Suppressor macrophage (primary cell): Measurements from ENCODE around the gene ZG16B.

Experiments
- DNase-seq, 4 experiments: peaks; one replicate each; pipeline ENCODE4 v3.0.0-alpha.2; 2020 to 2022

Gene ZG16B

DNA sequence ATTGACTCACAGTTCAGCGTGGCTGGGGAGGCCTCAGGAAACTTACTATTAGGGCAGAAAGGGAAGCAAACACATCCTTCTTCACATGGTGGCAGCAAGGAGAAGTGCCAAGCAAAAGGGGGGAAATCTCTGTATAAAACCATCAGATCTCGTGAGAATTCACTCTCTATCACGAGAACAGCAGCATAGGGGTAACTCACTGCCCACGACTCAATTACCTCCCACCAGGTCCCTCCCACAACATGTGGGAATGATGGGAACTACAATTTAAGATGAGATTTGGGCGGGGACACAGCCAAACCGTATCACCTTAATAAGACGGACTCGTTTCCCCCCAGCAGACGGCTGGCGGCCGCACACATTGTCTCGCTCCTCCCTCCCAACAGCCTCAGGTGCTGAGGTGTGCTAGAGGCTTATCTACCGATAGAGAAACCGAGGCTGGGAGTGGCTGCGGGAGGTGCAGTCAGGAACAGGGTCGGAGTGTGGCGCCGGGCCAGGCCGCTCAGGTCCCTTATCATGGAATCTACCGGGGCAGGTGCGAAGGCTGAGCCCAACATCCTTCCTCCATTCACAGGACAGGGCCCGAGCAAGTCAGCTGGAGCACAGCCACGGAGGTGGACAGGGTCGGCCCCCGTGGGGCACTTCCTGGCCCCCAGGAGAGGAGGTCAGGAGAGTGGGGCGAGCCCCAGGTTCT is 4.9 kb upstream of the ZG16B start:
- no peak for DNase-seq

DNA sequence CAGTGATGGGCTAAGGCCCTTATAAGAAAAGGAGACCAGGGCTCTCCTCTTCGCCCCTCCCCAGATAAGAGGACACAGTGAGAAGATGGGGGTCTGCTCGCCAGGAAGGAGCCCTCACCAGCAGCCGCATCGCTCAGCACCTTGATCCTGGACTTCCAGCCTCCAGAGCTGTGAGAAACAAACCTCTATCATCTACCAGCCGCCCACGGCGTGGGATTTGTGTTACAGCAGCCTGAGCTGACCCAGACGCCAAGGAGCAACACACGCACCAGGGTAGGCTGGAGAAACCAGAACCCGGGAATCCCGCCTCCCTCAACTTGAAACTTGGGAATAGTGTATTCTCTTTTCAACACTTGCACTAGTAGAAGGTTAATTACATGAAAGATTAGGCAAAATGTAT is 4.2 kb upstream of the ZG16B start:
- no peak for DNase-seq

DNA sequence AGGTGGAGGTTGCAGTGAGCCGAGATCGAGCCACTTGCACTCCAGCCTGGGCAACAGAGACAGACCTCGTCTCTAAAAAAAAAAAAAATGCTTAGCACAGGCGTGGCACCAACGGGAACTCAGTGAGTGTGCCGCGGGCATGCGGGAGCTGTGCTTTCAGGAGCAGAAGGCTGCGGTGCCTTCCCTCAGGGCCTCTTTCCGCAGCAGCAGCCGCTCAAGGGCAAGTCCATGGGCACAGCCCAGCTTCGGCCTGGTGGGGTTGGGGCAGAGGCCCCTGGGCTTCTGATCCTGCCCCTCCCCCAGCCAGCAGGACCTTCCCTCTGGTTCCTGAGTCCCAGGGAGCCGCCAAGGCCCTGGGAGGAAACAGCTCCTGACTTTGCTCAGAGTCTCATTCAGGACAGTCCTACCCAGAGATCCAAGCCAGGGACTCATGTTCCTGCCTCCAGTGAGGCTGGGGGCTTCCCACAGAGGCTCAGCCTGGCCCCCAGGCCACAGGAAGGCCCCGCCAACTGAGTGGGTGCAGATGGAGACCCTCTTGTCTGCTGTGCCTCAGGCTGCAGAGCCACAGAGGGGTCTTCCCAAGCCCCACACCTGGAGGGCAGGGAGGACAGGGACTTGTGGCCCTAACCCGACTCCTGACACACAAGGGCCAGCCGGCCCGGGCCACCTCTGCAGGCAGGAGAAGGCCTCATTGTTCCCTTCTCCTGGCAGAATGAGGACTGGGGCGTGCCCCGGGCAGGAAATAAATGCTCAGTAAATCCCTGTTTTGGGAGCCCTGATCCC is 3.3 kb upstream of the ZG16B start:
- no peak for DNase-seq

DNA sequence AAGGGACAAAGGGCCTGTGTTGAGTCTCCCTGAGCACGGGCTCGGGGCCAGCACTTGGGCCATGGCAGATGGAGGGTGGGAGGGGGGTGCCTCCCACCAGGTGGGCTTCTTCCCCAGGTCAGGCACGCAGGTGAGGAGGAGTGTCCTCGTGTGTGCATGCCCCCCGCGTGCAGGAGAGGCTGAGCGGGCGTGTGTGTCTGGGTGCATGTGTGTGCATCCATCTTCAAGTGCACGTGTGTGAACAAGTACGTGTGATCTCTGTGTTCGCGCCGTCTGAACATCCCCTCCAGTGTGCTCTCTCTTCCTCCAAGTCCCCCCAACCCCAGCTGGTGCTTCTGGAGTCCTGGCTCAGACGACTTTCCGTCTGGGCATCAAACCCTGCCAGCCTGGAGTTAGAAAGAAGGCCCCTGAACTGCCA is 2.7 kb upstream of the ZG16B start:
- no peak for DNase-seq

DNA sequence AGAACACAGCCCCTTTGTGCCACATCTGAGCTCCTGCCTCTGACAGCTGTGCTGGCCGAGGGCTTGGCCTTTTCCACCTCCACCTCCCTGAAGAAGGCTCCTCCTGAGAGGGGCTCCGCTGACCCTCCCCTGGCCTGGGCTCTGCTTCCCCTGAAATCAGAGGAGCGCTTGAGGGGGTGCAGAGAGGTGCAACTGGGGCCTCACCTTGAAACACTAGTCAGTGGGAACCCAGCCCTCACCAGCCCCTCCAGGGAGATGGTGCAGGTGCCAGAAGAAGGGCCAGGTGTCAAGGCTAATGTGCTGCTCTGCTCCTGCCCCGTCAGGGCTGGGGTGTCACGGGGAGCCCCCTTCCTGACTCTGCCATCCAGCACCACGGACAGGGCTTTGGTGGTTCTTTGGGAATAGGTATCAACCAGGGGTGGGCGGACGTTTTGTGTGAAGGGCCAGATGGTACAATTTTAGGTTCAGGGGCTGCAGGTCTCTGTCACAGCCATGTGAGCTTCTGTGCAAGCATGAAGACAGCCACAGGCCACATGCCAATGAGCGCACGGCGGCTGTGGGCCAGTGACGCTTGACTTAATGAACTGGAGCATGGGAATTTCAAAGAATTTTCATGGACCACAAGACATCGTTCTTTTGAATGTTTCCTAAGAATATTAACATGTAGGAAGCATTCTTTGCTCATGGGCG is 2.1 kb upstream of the ZG16B start:
- DNase-seq: no peak

DNA sequence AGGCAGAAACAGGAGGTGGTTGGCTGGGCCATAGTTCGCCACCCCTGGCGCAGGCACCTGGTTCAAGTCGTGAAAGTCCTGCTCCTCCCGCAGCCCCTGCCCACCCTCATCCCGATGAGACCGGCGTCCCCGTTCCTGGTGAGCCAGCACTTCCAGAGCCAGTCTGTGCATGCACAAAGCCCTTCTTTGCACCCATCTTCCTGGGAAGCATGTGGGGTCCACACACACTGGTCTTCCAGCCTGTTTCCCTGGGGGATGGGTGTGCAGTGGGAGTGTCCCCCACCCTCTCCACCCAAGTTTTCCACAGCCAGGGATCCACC is 1.6 kb upstream of the ZG16B start:
- DNase-seq: no peak

DNA sequence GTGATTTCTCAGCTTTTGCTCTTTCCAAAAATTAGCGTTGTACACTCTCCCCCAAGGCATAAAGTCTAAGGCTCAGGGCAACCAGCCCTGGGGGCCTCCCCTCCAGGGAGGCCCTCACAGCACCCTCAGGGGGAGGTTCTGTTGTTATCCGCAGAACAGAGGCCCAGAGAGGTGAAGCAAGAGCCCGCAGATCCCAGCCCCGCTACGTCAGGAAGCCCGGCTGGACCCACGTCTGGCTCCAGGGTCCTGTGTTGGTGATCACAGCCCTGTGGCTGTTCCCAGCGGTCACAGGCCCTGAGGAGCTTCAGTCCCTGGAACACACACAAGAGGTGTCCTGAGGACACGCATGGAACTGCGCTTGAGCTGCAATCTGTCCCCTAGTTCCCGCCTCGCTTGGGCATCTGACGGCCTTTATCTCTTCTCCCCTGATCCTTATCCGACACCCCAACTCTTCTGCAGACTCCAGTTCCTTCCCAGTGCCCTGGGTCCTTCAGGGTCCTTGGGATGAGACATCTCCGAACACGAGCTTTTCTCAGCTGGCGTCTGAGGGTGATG is 1.1 kb upstream of the ZG16B start:
- DNase-seq: no peak

DNA sequence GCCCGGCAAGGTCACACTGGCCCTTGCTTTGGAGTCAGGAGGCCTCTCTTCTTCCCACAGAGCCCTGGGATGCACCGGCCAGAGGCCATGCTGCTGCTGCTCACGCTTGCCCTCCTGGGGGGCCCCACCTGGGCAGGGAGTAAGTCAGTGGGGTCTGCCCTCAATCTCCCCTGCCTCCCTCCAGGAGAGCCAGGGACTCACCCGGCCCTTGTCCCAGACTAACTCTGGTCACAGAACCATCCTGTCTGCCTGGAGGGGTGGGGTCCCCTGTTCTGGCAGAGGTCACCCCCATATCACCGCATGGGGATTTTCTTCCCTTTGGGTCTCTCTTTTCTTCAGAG is 222 bp downstream of the ZG16B start:
- no peak for DNase-seq

DNA sequence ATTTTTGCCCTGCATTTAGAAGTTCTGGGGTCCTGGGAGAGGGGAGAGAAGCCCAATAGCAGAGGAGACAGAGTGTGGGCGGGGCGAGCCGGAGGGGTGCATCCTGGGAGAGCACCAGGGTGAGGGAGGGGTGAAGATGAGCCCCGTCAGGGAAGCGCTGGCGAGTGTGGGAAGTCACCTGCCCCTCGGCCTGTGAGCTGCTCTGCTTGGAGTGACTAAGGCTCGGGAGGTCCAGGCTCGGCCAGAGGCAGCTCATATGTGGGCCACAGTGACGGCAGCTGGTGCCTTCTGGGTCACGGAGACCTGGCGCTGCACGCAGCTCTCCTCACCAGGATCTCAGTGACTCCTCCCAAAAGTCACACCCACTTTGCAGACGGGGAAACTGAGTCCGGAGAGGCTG is 1.1 kb downstream of the ZG16B start:
- no peak for DNase-seq

DNA sequence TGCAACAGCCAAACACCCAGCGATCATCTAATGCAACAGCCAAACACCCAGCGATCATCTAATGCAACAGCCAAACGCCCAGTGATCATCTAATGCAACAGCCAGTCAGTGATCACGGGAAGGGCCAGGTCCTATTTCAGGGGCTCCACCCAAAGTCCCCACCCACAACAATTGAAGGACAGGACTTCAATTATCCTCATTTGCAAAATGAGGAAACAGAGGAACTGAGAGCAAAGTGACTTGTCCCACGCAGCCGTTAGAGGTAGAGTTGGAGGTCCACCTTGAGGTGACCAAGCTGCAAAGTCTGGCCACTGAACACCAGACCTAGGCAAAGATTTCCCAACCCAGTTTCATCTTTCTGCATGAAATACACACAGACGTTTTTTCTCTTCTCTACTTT is 3.7 kb downstream of the ZG16B start:
- DNase-seq: peak in 3 of 4 experiments; percentile 22 to 39 (median 37)

DNA sequence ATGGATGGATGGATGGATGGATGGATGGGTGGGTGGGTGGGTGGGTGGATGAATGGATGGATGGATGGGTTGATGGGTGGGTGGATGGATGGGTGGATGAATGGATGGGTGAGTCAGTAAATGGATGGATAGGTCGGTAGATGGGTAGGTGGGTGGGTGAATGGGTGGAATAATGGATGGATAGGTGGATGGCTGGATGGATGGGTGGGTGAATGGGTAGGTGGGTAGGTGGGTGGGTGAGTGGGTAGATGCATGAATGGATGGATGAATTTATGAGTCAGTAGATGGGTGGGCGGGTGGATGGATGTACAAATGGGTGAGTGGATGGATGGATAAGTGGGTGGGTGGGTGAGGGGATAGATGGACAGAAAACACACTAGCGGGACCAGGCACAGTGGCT is 4.9 kb downstream of the ZG16B start:
- DNase-seq: no peak

DNA sequence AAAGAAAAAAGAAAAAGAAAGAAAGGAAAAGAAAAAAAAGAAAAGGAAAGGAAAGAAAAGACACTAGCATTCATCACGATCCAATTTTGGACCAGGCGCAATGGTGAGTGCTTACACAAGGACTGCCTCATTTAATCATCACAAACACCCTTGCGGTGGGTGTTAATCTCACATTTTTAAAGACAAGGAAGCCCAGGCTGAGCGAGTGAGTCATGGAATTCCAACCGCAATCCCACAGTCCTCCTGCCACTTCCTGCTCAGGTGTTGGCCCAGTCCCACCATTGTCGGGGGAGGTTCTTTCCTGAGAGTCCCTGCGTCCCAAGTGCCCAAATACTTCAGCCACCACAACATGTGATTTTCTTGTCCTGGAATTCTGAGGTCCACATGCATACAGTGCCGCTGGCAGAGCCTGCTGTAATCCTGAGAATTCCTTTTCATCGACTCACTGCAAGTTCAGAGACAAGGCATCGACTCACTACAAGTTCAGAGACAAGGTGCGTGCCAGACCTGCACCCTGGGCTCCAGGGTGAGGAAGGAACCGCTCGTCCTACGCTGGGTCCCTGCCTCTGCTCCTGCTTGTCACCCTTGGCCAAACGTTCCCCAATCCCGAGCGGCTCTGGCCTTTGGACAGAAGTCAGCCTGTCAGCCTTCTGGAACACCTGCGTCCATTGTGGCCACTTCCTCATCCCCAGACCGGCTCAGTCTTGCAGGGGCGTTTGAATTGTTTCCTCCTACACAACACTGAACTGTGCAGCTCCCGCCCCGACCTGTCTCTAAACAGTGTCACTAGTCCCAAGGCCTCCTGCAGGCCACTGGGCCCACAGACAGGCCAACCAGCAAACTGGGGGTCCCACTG is 5.8 kb downstream of the ZG16B start:
- DNase-seq: peak in 3 of 4 experiments; percentile 35 to 49 (median 43)

DNA sequence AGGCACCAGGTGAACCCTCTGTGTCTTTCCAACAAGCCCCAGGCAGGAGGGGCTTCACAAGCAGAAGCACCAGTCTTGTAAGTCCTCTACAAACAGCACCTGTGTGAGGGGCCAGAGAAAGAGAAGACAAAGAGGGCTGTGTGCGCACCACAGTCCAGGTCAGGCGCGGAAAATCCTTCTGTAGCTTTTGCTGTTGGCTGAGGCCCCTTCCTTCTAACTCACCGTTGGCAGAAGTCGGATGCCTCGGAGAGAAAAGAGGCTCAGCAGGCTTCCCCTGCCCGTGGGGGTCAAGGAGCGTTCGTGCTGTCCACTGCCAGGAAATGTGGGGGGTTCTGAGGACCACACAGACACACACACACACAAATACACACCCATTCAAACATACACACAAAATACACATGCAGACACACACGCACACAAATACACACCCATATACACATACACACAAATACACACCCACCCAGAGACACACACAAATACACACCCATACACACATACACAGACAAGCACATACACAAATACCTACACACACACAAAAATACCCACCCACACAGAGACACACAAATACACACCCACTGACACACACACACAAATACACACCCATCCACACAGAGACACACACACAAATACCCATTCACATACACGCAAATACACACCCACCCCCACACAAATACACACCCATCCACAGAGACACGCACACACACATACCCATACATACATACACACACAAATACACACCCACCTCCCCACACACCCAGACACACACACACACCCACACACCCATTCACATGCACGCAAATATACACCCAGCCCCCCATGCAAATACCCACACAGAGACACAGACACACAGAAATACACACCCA is 6.8 kb downstream of the ZG16B start:
- DNase-seq: no peak

DNA sequence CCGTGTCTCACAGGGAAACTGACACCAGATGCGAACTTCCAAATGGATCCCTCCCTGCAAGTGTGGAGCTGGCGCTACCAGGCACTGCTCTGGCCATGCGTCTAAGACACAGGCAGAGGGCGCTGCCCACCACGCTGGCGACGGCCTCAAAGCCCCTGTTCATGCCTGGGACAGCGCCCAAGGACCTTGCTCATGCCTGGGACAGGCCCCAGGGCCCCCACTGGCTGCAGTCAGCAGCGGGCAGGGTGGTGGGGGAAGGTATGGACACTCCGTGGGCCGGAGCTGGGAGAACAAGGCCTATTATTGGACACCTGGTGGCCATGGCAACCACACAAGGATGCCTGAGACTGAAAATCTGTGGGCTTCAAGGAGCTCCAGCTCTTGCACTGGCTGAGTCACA is 8.8 kb downstream of the ZG16B start:
- peak; percentile 79 to 92 (median 86) for DNase-seq

DNA sequence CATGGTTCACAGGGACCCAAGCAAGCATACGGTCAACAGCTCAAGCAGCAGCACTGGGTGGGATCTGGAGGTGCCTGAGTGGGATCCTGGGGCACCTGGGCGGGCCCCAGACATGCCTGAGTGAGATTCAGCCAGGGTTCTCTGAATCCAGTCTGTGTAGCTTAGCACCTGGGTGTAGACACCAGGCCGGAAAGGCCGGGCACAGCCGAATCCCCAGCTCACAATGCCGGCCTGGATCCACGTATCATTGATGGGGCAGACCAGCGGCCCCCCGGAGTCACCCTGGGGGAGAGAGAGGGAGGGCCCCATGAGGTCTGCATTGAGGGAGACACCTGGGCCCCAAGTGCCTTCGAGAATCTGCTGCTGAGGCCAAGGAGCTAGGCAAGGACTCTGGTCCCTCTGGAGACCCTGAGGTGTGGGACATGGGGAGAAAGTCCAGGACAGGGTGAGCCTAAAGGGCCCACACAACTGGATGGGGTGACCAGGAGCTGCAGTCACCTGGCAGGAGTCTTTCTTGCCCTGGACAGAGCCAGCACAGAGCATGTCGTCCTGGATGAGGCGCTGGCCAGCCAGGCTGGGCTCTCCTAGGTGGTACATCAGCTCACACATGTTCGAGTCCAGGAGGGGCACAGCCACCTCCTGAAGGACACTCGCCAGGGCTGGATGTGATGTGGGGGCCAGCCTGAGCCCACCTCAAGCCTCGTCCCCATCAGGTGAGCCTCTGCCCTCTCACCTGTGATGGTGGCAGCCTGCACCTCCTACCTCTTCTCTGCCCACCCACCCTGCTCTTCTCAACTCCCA is 9.7 kb downstream of the ZG16B start:
- no peak for DNase-seq

DNA sequence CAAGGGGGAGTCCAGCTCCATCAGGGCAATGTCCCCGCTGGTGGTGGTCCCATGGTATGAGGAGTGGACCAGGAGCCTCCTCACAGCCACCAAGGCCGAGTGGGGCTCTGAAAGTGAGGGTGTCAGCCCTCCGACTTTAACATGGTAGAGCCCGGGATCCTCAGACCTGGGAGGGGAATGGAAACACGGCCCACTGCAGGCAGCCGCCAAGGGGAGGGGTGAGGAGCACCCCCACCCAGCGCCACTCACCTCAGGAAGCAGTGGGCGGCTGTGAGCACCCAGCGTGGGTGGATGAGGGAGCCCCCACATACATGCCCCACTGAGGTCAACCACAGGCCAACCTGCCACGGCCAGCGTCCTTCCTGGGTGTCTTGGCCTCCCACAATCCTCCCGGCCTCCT is 10.8 kb downstream of the ZG16B start:
- DNase-seq: no peak

DNA sequence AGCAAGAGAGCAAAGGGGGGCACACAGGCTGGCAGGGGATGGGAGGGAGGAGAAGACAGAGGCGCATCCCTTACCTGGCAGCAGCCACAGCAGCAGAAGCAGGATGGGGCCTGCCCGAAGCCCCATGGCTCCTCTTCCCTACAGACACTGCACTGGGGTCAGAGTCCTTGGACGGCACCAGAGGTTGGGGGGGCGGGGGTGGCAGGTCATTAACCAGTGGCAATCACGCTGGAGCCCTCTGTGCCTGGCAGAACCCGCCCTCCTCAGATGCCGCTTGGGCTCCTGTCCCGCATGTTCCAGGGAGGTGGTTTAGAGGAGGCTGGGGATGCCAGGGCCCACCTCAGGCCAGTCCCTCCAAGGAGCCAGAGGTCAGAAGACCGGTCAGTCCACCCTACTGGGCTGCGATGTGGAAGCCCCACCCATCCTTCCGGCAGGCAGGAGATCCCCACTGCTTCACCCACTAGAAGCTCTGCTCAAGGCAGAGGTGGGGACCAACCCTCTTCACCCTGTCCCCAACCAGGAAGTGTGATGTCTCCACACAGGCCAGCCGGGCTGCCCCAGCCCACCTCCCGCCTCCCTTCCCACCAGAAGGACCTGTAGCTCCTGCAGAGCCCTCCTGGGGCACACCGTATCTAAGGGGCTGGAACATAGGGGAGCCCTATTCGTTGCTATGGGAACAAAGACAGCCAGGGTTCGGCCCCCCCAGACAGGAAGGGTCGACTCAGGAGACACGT is 11.7 kb downstream of the ZG16B start:
- no peak for DNase-seq

DNA sequence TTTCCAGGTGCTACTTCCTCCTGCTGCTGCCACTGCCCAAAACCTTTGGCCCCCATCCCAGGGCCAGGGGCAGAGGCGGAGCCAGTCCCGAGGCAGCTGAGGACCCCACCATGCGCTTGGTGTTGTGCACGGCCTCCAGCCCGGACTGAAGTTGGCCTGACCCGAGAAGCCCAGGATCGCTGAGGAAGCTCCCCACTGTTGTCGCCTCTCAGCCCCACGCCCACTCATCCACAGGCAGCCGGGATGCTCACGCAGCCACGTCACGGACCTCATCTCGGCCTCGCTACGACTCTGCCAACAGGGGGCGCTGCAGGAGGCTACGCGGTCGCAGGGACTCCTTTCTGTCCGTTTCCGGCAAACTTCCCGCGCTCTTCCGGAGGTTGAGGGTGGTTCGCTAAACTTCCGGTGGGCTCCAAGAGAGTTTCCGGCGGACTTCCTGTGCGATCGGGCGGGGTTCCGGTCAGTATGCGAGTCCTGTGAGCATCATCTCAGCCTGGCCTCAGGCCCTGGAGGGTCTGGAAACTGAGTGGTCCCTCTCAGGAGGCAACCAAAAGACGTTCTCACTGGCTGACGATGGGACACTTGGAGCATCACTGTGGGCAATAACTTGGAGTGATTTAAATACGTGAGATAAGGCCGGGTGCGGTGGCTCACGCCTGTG is 12.4 kb downstream of the ZG16B start:
- DNase-seq: peak; percentile 46 to 68 (median 64)

DNA sequence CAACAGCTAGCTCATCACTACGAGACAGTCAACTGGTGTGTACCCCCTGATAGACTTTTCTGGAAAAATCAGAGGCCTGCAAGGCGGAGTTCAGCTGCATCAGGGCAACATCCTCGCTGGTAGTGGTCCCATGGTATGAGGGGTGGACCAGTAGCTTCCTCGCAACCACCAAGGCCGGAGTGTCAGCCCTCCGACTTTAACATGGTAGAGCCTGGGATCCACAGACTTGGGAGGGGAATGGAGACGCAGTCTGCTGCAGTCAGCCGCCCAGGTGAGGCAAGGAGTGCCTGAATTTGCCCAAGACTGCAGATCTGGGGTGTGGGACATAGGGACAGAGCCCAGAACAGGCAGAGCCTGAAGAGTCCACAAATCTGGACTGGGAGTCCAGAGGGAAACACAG is 13.4 kb downstream of the ZG16B start:
- no peak for DNase-seq

DNA sequence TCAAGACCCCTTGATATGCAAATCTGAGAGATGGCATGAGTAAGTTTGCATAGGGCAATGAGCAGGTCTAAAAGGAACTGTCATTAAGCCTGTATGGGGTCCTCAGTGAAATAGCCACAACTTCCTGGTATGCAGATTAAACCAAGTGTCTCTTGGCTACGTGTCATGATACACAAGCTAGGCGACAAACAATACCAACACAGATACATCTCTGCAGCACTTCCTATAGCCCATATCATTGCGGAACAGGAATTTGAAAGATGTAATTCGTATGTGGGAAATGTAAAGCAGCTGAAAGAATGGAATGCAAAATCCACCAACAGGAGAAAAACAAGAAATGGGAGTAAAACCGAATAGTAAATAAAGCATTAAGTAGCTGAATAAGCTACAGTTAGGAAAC is 15.0 kb downstream of the ZG16B start:
- DNase-seq: no peak
